Esophagus mucosa (tissue), 1 donor: ENCODE results near the gene MAN1A2. TPM values are rescaled to one million over a fixed set of nuclear protein-coding genes. Genes with fewer than 3 reads are reported as not detected.
"Not testable (repeated sequence)": the region's sequence is repeated elsewhere in the genome, so short reads cannot be mapped to it uniquely, and the experiment has no call there.

Source experiments
- ATAC-seq: fragments of 200-7000 bp; cut with Tn5 transposase; one replicate; pipeline ENCODE4 v1.9.1; 2020
- total RNA-seq: library from RNA; stranded (reverse); gene quantifications from one replicate; pipeline ENCODE4 v1.2.4, GENCODE V29; 2023
- donor health status: DM: yes; HTN: yes; CAD: no.

The MAN1A2 gene
- total RNA-seq: 26.5 TPM

GRCh38 chr1:117367046-117368025 is at the start of gene MAN1A2:
Gene MAN1A2 (plus strand): TSS chr1:117367449. CDS start chr1:117368184, 735 bp downstream.
- peak; percentile 82 for ATAC-seq

- ATAC-seq: no peak
Observed at GRCh38 chr1:117318011-117318410, 49.2 kb upstream of the MAN1A2 start.

GRCh38 chr1:117318426-117318825 is 48.8 kb upstream of the MAN1A2 start:
- ATAC-seq: no peak

- no peak for ATAC-seq
Observed at GRCh38 chr1:117320515-117320914, 46.7 kb upstream of the MAN1A2 start.

GRCh38 chr1:117321680-117322609 is 45.3 kb upstream of the MAN1A2 start:
- ATAC-seq: no peak

GRCh38 chr1:117324357-117324756 is 42.9 kb upstream of the MAN1A2 start:
- no peak for ATAC-seq

GRCh38 chr1:117326035-117326434 is 41.2 kb upstream of the MAN1A2 start:
- ATAC-seq: not testable (repeated sequence)

- ATAC-seq: no peak
Observed at GRCh38 chr1:117327011-117327410, 40.2 kb upstream of the MAN1A2 start.

- ATAC-seq: no peak
Observed at GRCh38 chr1:117335376-117336086, 31.7 kb upstream of the MAN1A2 start.

- ATAC-seq: no peak
Observed at GRCh38 chr1:117336088-117336817, 31.0 kb upstream of the MAN1A2 start.

- ATAC-seq: peak; percentile 84
Observed at GRCh38 chr1:117339866-117340700, 27.2 kb upstream of the MAN1A2 start.

GRCh38 chr1:117341123-117341522 is 26.1 kb upstream of the MAN1A2 start:
- ATAC-seq: no peak

- ATAC-seq: no peak
Observed at GRCh38 chr1:117342397-117342796, 24.9 kb upstream of the MAN1A2 start.

- no peak for ATAC-seq
Observed at GRCh38 chr1:117346206-117346928, 20.9 kb upstream of the MAN1A2 start.

GRCh38 chr1:117347907-117348306 is 19.3 kb upstream of the MAN1A2 start:
- ATAC-seq: no peak

GRCh38 chr1:117352695-117353094 is 14.6 kb upstream of the MAN1A2 start:
- ATAC-seq: not testable (repeated sequence)

- not testable (repeated sequence) for ATAC-seq
Observed at GRCh38 chr1:117357833-117358603, 9.2 kb upstream of the MAN1A2 start.

GRCh38 chr1:117358604-117358887 is 8.7 kb upstream of the MAN1A2 start:
- not testable (repeated sequence) for ATAC-seq

- ATAC-seq: no peak
Observed at GRCh38 chr1:117359561-117360289, 7.5 kb upstream of the MAN1A2 start.
